Astrocyte (in vitro differentiated cells and primary cell): ENCODE data around the gene ENPP4.

Experiments
- CTCF ChIP-seq: IDR thresholded peaks from 2 replicates; pipeline ENCODE4 v1.5.1; 2011; ENCODE audit warnings: low read depth, mild to moderate bottlenecking, inconsistent platforms, low read length, moderate library complexity; ENCODE audit not compliant: insufficient read depth
- EZH2 ChIP-seq: IDR thresholded peaks from 2 replicates; pipeline ENCODE4 v1.6.1; 2012; ENCODE audit warnings: mild to moderate bottlenecking, low read length, inconsistent platforms; ENCODE audit not compliant: insufficient read depth

GRCh38 chr6:46095251-46095650 is 34.5 kb upstream of the ENPP4 start:
- TF ChIP-seq CTCF, result no peak
- no peak for TF ChIP-seq EZH2
